NCI-H2227 (cell line): ENCODE data around the gene HOMER3.

Experiments
- DNase-seq: peaks from one replicate; lab custom pipeline; 2025; ENCODE audit not compliant: unreplicated experiment; lab: John Stamatoyannopoulos, UW

HOMER3 gene

DNA sequence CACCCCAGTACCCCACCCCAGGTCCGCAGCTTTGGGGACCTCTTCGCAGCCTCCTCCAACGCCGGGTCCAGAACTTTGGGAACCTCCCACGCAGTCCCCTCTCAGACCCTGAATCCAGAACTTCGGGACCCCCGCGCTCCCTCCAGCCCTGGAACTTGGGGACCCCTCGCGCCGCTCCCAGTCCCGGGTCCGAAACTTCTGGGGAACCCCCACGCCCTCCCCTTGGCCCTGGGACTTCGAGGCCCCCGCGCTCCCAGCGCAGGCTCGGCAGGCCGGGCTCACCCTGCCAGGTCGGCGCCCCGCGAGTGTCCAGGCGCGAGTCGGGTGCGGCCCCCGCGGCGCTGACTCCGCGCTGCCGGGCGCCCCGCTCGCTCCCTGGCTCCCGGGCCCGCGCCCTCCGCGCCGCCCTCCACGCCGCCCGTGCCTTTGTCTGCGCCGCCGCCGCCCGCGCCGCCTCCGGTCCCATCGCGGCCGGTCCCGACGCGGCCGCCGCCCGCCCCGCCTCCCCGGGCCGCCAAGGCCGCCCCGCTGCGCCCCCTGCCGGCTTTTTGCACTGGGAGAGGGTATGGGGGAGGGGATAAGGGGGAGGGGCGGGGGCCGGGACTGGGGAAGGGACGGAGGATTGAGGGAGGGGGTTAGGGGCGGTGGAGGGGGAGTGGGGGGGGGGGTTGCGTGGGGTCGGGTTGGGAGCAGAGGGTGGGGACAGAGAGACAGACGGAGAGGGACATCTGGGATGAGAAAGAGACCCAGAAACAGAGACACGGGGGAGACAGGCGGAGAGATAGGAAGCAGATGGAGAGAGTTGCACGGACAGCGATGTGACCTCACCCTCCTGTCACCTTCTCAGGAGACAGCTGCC lies at the start of gene HOMER3:
Gene HOMER3, minus strand, starts transcription at position 449 of the 859 bp plus-strand sequence. CDS start 2,235 bp downstream, outside the sequence.
- DNase-seq: peak; percentile 68

DNA sequence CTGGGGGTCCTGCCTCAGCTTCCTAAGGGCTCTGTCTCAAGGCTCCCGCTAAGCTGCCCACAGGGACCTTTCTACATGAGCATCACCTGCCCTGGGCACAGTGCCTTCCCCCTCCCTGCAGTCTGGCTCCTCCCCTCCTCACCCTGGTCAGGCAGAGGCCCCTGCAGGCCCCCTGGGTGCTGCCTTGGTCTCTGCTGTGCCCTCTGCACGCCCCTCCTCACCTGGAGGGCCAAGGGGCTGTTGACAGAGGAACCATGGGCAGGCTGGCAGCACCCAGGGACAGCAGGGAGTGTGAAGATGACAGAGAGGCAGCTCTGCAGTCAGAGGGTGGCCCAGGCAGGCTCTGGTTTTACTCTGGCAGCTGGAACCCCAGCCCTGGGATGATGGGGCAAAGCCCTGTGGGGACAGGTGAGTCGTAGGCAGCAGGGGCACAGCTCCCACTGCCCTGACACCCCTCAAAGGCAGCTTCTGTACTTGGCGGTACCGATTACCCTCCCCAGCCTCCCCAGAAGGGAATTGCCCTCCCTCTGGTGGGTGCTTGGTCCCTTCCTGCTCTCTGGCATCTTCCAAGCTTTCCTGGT lies 49.2 kb upstream of the HOMER3 start:
- no peak for DNase-seq

DNA sequence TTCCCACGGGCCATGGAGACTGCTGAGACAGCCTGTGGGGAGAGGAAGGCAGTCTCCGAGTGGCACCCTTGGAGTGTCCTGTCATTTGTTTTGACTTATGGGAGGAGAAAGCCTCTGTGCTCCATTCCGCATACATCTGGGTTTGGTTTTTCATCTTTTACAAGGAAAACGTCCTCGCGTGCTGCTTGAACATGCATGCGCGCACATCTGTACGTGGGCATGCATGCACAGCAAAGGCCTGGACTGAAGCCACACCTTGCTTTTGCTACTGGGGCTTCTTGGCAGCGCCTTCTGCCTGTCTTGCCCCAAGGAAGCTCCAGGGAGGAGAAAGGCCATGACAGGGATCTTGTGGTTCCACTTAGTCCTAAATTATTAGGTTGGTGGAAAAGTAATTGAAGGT lies 48.3 kb upstream of the HOMER3 start:
- DNase-seq: no peak

DNA sequence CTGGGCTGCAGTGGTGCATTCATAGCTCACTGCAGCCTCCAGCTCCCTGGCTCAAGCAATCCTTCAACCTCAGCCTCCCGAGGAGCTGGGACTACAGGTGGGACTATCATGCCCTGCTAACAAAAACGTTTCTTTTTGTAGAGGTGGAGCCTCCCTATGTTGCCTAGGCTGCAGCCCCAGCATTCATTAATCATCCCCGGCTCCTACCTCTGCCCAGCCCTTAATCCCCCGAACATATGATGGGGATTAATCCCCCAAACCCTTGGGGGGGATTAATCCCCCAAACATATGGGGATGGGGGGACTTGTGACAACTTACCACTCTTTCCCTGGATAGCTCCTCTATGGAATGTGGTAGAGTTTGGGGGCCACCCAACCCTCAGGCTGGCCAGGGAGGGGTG lies 46.4 kb upstream of the HOMER3 start:
- DNase-seq: no peak

DNA sequence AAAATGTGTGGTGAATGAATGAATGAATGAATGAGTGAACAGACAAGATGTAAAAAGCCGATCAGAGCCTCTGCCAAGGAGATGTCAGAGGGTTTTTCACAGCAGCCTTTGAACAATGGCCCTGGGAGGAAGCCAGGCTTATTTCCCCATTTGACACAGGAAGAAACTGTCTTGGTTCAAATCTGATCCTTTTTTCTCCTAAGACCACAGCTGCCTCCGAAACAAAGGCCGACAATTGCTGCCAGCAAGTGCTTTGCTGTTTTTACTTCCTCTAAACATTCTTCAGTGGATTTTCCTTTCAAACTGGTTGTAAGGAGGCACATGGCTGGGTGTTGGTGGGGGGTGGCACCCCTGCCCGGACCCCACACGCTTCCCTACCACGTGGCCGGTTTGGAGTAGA lies 44.2 kb upstream of the HOMER3 start:
- DNase-seq: no peak

DNA sequence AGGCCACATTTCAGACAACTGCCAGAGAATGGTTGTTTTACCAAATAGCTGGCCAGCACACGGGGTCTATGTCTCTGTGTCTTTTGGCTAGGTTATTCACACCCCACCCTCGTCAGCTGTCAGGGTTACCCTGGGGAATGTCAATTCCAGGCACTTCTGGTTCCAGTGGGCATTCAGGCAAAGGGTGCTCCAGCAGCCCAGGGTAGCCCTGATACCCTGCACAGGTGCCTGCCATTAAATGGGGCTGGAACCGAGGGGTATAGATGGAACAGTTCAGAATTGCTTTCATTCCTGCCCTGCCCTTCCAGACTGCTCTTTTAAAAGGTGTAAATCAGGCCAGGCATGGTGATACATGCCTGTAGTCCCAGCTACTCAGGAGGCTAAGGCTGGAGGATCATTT lies 43.2 kb upstream of the HOMER3 start:
- DNase-seq: no peak

DNA sequence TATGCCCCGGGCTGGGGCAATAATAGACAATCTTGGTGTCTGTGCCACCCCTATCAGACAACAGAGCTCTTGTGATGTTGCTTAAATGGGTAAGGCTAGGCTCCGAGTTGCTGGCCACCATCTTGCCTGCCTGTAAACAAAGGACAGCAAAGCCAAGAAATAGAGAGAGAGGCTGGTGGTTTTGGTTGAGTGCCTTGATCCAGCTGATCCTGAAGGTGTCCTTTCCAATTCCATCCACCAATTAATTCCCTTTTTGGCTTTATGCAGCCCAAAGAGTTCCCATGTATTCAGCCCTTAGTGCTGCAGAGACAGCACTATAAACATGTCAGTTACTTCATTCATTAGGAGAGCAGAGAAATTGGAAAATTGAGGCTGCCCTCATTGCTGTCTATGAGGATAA lies 41.7 kb upstream of the HOMER3 start:
- no peak for DNase-seq

DNA sequence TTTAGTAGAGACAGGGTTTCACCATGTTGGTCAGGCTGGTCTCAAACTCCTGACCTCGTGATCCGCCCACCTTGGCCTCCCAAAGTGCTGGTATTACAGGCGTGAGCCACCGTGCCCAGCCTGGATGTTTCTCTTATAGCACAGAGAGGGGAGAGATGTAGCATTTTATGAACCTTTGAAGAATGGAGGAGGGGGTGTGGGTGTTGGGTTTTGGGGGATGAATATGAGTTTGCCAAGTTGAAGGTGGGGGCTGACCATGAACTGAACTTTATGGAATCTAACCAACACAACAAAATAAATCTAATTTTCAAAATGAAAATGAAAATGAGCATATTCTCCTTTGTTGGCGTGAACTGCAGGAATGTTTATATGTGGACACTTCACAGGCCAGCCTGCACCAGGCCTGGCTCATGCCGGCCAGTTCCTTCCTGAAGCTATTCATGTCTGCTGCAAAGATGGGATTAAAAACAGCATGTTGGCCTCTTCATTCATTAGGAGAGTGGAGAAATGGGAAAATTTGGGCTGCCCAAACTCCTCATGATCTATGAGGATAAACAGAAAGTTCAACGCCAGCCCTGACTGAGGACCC lies 39.5 kb upstream of the HOMER3 start:
- no peak for DNase-seq

DNA sequence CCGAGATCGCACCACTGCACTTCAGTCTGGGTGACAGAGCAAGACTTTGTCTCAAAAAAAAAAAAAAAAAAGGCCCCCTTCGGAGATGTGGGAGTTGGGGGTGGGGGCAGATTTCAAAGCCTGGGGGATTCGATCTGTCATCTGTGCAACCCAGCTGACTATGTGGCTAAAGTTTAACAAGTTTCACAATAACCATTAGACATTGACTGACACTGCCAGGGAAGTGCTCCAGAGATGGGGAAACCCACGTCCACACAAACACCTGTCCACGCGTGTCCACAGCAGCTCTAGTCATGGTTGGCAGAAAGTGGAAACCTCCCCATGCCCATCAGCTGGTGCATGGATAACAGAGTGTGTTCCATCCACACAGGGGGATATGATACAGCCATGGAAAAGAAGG lies 37.6 kb upstream of the HOMER3 start:
- DNase-seq: no peak

DNA sequence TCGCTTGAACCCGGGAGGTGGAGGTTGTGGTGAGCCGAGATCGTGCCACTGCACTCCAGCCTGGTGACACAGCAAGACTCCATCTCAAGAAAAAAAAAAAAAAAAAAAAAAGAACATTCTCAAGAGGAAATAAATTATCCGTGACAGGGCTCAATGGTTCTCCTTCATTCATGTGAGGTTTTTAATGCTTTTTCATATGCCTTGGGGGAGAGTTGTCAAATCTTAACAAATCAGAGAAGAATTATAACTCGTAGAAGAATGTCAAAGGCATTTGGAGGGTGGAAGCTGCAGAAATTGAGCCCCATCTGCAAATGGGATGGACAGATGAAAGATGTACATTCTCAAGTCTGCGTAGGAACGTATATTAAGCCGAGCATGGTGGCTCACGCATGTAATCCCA lies 34.9 kb upstream of the HOMER3 start:
- no peak for DNase-seq

DNA sequence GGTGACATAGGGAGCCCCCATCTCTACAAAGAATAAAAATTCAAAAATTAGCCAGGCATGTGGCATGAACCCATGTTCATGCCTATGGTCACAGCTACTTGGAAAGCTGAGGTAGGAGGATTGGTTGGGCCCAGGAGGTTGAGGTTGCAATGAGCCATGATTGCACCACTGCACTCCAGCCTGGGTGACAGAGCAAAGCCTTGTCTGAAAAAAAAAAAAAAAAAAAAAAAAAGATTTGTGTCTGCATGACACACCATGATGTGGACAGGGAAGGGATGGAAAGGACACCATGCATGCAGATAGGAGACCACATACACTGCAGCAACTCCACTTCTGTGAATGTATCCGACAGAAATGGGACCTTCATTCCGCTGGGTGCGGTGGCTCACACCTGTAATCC lies 34.0 kb upstream of the HOMER3 start:
- DNase-seq: no peak

DNA sequence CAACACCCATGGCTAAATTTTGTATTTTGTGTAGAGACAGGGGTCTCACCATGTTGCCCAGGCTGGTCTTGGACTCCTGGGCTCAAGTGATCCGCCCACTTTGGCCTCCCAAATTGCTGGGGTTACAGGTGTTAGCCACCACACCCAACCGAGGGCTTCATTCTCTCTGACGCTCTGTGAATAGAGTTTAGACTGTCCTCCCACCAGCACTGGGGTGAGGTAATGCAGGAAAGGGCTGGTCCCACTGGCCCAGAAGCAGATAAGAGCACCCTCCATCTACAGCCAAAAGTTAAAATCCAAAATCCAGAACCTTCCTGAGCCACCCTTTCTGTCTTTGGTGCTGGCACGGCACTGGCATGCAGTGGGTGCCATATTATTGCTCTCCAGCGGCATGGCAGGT lies 31.8 kb upstream of the HOMER3 start:
- no peak for DNase-seq

DNA sequence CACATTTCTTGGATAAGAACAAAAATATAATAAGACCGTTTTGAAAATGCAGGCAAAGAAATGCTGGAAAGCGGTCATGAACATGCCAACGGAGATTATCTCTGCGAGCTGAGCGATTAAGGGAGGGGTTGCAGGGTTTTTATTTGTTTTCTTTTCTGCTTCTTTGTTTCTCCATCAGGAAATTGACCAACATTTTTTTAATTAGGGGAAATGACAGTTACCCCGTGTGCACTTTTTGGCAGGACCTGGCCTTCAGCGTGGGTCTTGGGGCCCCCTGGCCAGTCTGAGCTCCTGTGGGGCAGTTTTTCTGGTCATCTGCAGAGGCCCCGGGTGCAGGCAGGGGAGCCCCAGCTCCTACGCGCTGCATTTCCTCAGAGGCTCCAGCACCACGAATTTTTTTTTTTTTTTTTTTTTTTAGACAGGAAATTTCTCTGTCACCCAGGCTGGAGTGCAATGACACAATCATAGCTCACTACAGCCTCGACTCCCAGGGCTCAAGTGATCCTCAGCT lies 31.3 kb upstream of the HOMER3 start:
- no peak for DNase-seq

DNA sequence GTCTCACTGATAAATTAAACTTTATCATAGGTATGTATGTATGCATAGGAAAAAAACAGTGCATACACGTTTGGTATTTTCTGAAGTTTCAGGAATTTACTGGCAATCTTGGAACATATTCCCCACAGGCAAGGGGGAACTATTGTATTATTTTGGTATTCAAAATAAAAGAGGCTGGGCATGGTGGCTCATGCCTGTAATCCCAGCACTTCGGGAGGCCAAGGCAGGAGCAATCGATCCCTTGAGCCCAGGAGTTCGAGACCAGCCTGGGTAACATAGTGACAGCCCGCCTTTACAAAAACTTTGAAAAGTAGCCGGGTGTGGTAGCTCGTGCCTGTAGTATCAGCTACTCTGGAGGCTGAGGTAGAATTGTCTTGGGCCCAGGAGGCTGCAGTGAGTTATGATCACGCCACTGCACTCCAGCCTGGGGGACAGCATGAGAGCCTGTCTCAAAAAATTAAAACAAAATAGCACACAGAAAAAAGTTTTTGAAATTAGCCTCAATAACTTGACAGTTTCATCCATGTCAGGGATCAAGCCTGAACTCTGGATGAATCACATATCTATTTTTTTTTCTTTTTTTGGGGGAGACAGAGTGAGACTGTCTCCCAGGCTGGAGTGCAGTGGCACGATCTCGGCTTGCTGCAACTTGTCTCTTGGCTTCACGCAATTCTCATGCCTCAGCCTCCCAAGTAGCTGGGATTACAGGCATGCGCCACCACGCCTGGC lies 29.1 kb upstream of the HOMER3 start:
- no peak for DNase-seq

DNA sequence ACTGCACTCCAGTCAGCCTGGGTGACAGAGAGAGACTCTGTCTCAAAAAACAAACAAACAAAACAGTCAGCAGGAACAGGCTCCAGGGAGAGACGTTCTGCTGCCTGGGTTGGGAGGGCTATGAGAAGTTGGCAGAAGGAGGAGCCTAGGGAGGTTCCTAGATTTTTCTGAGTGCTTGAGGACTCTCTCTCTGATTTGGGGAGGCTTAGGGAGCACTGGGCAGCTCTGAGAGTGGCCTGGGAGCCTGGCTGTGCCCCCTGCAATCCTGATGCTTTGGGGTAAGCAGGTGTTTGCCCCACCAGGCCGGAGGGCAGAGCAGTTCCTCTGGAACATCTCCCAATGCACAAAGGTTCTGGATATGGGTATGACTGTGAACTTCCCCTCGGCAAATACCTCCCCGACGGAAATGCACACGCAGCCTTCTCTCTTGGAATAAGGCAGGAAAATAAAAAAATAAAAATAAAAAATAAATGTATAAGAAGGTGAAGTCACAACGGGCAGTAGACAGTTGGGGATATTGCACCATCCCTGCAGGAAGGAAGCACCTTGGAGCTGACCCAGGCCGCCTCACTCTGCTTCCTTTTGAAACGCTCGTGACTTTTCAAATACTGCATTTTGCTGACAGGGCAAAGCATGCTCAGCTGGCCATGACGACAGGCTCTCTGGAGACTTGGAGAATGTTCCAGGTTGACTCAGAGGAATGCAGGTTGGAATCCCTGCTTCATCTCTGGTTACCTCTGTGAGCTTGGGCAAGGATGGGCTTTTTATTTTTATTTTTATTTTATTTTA lies 26.5 kb upstream of the HOMER3 start:
- no peak for DNase-seq

DNA sequence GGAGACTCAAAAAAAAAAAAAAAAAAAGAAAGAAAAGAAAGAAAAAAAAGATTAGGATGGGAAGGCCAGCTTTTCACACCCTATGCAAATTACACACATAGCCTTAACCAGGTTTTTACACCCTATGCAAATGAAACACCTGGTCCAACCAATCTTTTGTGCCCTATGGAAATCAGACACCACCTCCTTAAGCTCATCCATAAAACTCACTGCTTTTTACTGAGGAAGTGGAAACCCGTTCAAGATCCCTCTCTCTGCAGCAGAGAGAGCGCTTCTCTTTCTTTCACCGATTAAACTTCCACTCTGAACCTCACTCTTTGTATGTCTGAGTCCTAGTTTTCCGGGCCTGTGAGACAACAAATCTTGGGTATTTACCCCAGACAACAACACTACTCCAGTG lies 25.3 kb upstream of the HOMER3 start:
- DNase-seq: no peak

DNA sequence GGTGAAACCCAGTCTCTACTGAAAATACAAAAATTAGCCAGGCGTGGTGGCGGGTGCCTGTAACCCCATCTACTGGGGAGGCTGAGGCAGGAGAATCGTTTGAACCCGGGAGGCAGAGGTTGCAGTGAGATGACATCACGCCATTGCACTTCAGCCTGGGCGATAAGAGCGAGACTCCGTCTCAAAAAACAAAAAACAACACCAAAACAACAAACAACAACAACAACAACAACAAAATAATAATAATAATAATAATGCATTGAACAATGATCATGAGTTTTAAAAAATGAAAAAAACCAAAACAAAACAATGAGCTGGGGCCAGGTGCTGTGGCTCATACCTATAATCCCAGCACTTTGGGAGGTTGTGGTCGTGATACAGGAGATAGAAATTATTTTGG lies 23.1 kb upstream of the HOMER3 start:
- DNase-seq: no peak

DNA sequence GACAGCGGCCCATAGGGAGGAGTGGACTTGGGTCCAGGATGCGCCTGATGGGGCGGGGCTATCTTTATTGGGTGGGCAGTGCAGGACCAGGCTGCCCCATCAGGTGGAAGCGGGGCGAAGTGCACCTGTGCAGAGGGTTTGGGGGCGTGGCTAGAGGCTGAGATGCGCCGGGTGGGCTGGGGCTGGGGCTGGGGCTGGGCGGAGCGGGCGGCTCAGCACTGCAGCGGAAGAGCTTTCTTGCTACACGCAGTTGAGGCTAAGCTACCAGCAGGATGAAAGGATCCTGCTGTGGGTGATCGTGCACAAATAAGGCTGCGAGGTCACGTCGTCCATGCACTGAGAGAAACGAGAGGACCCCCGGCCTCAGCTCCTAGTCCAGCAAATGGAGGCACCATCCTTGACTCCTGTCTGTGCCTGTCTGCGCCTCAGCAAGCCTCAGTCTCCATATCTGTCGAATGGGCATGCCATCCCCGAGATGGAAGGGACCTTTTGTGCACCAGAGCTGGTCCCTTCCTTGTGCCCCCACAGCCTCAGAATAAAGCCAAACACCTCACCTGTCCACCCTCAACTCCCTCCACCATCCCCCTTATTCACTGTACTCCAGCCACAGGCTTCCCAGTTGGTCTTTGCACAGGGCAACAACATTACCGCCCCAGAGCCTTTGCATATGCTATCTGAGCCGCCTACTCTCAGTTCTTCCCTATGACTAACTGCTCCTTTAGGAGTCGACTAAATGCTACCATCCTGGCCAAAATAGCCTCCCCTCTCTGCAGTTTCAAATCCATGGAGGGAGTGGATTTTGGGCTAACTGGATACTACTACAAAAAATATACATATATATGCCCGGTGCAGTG lies 21.0 kb upstream of the HOMER3 start:
- DNase-seq: no peak

DNA sequence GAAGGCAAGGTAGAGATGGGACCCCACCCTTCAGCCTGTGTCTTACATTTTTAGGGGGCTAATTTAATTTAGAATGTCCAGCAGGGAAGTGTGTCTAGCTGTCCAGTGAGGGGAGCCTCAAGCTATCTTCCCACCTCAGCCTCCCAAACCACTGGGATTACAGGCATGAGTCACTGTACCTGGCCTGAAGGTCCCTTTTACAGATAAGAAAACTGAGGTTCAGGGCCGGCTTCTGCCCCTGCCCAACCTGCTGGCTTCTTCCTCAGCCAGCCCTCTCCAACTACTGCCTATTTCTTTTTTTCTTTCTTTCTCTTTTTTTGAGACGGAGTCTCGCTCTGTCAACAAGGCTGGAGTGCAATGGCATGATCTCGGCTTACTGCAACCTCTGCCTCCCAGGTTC lies 19.4 kb upstream of the HOMER3 start:
- DNase-seq: no peak

DNA sequence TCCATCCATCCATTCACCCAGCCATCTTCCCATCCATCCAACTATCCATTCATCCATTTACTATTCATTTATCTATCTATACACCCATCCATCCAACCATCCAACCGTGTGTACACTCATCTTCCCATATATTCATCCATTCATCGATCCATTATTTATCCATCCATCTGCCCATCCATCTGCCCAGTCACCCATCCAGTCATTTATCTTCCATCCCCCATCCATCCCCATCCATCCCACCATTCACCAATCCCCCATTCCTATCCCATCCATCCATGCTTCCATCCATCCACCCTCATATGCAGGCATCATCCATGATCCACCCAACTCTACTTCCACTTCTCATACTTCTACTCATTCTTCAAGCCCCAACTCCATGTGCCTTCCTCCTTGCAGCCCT lies 14.0 kb upstream of the HOMER3 start:
- no peak for DNase-seq
